Vagina (tissue), 2 donors: ENCODE measurements around the gene ERBB3. TPM values are rescaled to one million over a fixed set of nuclear protein-coding genes. Genes with fewer than 3 reads are reported as not detected.
A peak's percentile ranks its signal among the peaks of the same experiment; 100 is the strongest.

ENCODE experiments used
- DNase-seq, 2 donors: peaks; one replicate each; pipeline ENCODE4 v3.0.0-alpha.2; 2017; ENCODE audit errors: extremely low spot score in 2 of 2
- H3K27ac ChIP-seq: fragments of 200-600 bp; sonication (generic); one replicate; pipeline ENCODE4 v1.5.1; 2019
- H3K27me3 ChIP-seq: fragments of 200-600 bp; sonication (generic); one replicate; pipeline ENCODE4 v1.5.1; 2019
- H3K36me3 ChIP-seq, 2 donors: fragments of 200-600 bp; sonication (generic); one replicate each; pipeline ENCODE4 v1.5.1; 2017 to 2019
- H3K4me1 ChIP-seq: fragments of 200-600 bp; sonication (generic); one replicate; pipeline ENCODE4 v1.5.1; 2019
- H3K4me3 ChIP-seq, 2 donors: fragments of 200-600 bp; sonication (generic); 1 replicate in 1 of 2; 2 replicates in 1 of 2; pipeline ENCODE4 v1.5.1; 2016 to 2019
- H3K9me3 ChIP-seq: fragments of 200-600 bp; sonication (generic); one replicate; pipeline ENCODE4 v1.5.1; 2019
- CTCF ChIP-seq, 3 experiments: fragments of 450-650 bp in 2 of 3; fragments of 200-600 bp in 1 of 3; sonication (generic) in 1 of 3; IDR thresholded peaks; one replicate each; pipeline ENCODE4 v1.5.1; 2017 to 2019; ENCODE audit warnings: antibody characterized with exemption in 3 of 3, mild to moderate bottlenecking in 2 of 3, moderate library complexity in 2 of 3
- POLR2A ChIP-seq, 2 donors: fragments of 450-650 bp; IDR thresholded peaks; one replicate each; pipeline ENCODE4 v1.6.1; 2017; ENCODE audit warnings: antibody characterized with exemption in 2 of 2, mild to moderate bottlenecking in 2 of 2, moderate library complexity in 2 of 2
- POLR2AphosphoS5 ChIP-seq, 2 donors: sonication (generic); formaldehyde crosslinking; IDR thresholded peaks; one replicate each; pipeline ENCODE4 v1.9.0; 2017; ENCODE audit warnings: antibody characterized with exemption in 2 of 2, mild to moderate bottlenecking in 2 of 2, low read depth in 1 of 2; ENCODE audit not compliant: insufficient read depth in 1 of 2
- intact Hi-C: fragments of 100-400 bp; cut with DNase I; formaldehyde crosslinking; loops from one replicate; pipeline ENCODE4 v1.15.1; 2023
- total RNA-seq: library from RNA; depleted of rRNA; stranded (reverse); fragments of >200 nt; gene quantifications from one replicate; pipeline ENCODE4 v1.2.3, GENCODE V29; 2016

The ERBB3 gene
- total RNA-seq, 1 donor from 2014 or later, result 53.8 TPM

- peaks cover 8% of the 10 kb centered on the region for H3K4me1 ChIP-seq
- TF ChIP-seq CTCF (IDR thresholded peaks at IDR 0.05), result peak in 2 of 3 experiments; percentile 60 to 61
- TF ChIP-seq POLR2A (IDR thresholded peaks at IDR 0.05), result no peak
- TF ChIP-seq POLR2AphosphoS5 (IDR thresholded peaks at IDR 0.05; ENCODE audit: insufficient read depth in 1 of 2, low read depth in 1 of 2), result peak in 1 of 2 donors; percentile 46
- no peaks in the 10 kb centered on the region for H3K27me3 ChIP-seq
- no peak for DNase-seq
- H3K27ac ChIP-seq, result peak overlapping the region; percentile 87
- H3K4me3 ChIP-seq, result peak overlapping the region; percentile 60 to 66
- no peaks in the 10 kb centered on the region for H3K36me3 ChIP-seq
- no peaks in the 10 kb centered on the region for H3K9me3 ChIP-seq
- intact Hi-C loops, result no loop called here
Measured at GRCh38 chr12:56078931-56079722, 838 bp upstream of the ERBB3 start.

- Histone ChIP-seq H3K27me3 (no peaks in the 10 kb centered on the region), H3K4me1 (peaks cover 8% of the 10 kb centered on the region), H3K9me3 (no peaks in the 10 kb centered on the region), H3K36me3 (no peaks in the 10 kb centered on the region), H3K27ac (peak overlapping the region; percentile 87), H3K4me3 (peak overlapping the region; percentile 60 to 66)
- no peak for DNase-seq
- TF ChIP-seq CTCF (IDR thresholded peaks at IDR 0.05) (no peak), POLR2A (IDR thresholded peaks at IDR 0.05) (no peak), POLR2AphosphoS5 (IDR thresholded peaks at IDR 0.05; ENCODE audit: insufficient read depth in 1 of 2, low read depth in 1 of 2) (no peak)
- intact Hi-C loops, result no loop called here
Measured at GRCh38 chr12:56080556-56081138, 682 bp downstream of the ERBB3 start.

GRCh38 chr12:56081393-56082347 is 1.7 kb downstream of the ERBB3 start:
- Histone ChIP-seq H3K4me1 (peaks cover 8% of the 10 kb centered on the region), H3K27me3 (no peaks in the 10 kb centered on the region), H3K9me3 (no peaks in the 10 kb centered on the region), H3K36me3 (no peaks in the 10 kb centered on the region), H3K27ac (peak overlapping the region; percentile 87), H3K4me3 (peak overlapping the region in 1 of 2 donors; percentile 66)
- no peak for DNase-seq
- no peak for TF ChIP-seq CTCF (IDR thresholded peaks at IDR 0.05)
- no peak for TF ChIP-seq POLR2AphosphoS5 (IDR thresholded peaks at IDR 0.05; ENCODE audit: insufficient read depth in 1 of 2, low read depth in 1 of 2)
- no peak for TF ChIP-seq POLR2A (IDR thresholded peaks at IDR 0.05)
- intact Hi-C loops, result no loop called here

GRCh38 chr12:56082382-56082781 is 2.4 kb downstream of the ERBB3 start:
- Histone ChIP-seq H3K9me3 (no peaks in the 10 kb centered on the region), H3K27ac (no peak overlapping the region), H3K36me3 (no peaks in the 10 kb centered on the region), H3K27me3 (no peaks in the 10 kb centered on the region), H3K4me3 (no peak overlapping the region), H3K4me1 (peaks cover 8% of the 10 kb centered on the region)
- intact Hi-C loops, result no loop called here
- no peak for DNase-seq
- TF ChIP-seq POLR2AphosphoS5 (IDR thresholded peaks at IDR 0.05; ENCODE audit: insufficient read depth in 1 of 2, low read depth in 1 of 2) (no peak), POLR2A (IDR thresholded peaks at IDR 0.05) (no peak), CTCF (IDR thresholded peaks at IDR 0.05) (no peak)
